Stimulated activated CD8-positive, alpha-beta memory T cell treated with anti-CD3 and anti-CD28 coated beads, Interleukin-12 subunit alpha, Interleukin-12 subunit beta, amount 100 ng/mL, for 1 hour (primary cell): Measurements from ENCODE around the gene ADGRG2.

Experiments used
- DNase-seq: peaks from one replicate; pipeline ENCODE4 v3.0.0-alpha.2; 2020; ENCODE audit warnings: low read depth

ADGRG2 gene

DNA sequence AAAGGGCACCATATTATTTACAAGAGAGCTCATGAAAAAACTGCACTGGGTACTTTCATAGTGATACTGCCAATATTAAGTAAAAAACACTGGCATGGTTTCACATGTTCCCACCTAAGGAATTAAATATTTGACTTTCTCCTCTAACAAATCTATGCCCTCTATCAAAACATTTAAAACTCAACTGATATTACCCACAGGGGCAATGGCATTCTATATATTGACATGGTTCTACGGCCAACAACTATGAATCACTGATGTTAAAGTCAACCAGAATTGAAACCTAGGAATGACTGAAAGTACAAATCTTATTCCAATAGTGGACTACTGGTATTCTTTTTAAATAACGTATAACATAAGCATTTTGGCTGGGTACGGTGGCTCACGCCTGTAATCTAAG is 166.6 kb downstream of the ADGRG2 start:
- no peak for DNase-seq

- no peak for DNase-seq
Observed at GRCh38 chrX:18951032-18951431, 171.2 kb downstream of the ADGRG2 start.

- no peak for DNase-seq
Observed at GRCh38 chrX:18949944-18950301, 172.3 kb downstream of the ADGRG2 start.

DNA sequence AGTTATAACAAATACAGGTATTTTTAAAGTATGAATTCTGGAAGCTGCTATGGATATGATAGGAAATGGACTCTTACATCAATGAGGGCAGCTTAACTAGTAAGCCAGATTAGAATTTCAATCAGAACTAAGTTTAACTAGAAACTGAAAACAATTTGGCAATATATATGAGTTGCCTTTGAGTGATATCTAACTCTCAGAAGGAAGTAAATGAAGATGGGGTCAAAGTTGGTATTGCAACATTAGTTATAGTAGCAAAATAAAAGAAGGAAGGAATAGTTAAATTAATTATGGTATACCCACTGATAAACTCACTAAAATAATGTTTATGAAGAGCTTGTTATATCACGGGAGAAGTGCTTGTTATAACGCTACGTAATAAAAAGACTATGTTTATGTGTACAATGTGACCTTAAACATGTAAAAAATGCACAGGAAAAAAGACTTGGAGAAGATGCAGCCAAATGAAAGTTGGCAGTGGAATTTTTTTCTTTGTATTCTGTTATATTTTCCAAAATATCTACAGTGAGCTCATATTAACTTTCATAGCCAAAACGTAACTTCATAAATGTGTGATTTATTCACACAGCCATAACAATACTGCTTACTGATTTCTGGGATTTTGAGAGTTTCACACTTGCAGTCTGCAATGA is 172.9 kb downstream of the ADGRG2 start:
- no peak for DNase-seq

DNA sequence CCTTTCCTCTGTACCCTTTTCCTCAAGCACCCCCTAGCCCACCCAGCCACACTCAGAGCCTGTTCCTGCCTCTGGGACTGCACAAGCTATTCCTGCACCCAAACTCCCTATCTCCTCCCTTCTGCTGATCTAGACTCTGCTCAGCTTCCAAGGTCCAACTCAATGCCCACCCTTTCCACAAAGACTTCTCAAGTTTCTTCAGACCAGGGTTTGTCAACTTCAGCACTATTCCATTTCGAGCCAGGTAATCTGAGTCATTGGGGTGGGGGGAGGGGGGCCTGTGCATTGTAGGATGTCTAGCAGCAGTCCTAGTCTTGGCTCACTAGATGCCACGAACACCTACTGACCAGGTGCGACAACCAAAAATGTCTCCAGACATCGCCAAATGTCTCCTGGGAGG is 175.7 kb downstream of the ADGRG2 start:
- DNase-seq, result no peak

GRCh38 chrX:18946157-18946556 is 176.1 kb downstream of the ADGRG2 start:
- no peak for DNase-seq

DNA sequence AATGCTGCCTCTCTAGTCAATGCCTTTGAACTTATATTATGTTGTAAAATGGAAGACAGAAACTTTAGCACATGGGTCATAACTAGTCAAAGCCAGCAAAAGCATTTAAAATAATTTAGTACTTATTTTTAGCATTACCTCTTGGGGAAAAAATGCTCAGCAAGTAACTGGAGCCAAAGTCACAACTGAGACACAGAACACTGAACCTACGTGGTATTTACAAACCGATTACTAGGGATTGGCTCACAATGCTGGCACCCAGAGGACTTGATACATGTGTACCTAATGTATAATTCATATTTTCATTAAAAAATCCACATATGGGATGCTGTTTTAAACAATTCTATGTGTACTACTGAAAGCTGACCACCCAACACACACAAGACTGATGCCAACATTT is 176.8 kb downstream of the ADGRG2 start:
- no peak for DNase-seq

DNA sequence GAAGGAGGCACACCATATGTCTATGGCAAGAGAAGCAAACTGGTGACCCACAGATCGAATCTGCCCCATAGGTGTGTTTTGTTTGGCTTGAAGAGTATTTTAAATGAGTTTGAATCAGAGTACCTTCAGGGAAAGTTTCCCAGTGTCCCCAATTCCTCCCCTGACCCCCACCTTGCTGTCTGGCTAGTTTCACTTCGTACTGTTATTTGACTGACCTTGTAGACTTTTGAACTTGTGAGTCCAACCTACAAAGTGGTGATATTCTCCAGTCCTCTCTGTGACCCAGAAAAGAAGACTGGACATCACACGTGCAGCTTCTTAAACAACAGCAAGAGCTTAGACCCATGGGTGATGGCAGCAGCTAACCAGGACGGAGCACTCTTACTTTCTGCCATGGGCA is 177.8 kb downstream of the ADGRG2 start:
- no peak for DNase-seq

- DNase-seq, result no peak
Observed at GRCh38 chrX:18941896-18942295, 180.4 kb downstream of the ADGRG2 start.
